Keratinocyte (primary cell): ENCODE data around the gene AGPAT2.

Source experiments
- CTCF ChIP-seq, 3 experiments: IDR thresholded peaks in 1 of 3; conservative IDR thresholded peaks in 1 of 3; optimal IDR thresholded peaks in 1 of 3; 2 replicates in 2 of 3; 3 replicates in 1 of 3; pipeline versions ENCODE3 to v1.5.1; 2011; ENCODE audit warnings: low read length in 3 of 3, mild to moderate bottlenecking in 3 of 3, moderate library complexity in 2 of 3, control low read depth in 1 of 3, inconsistent platforms in 1 of 3; ENCODE audit not compliant: insufficient read depth in 2 of 3; ENCODE audit errors: extremely low read depth in 1 of 3
- EZH2 ChIP-seq: IDR thresholded peaks from one replicate; pipeline ENCODE4 v1.6.1; 2012; ENCODE audit warnings: inconsistent platforms, mild to moderate bottlenecking, low read length, moderate library complexity

- TF ChIP-seq CTCF (optimal IDR thresholded peaks at IDR 0.05 in 1 of 3, IDR thresholded peaks at IDR 0.05 in 1 of 3, conservative IDR thresholded peaks at IDR 0.05 in 1 of 3; ENCODE audit: extremely low read depth in 1 of 3, insufficient read depth in 2 of 3, low read length in 3 of 3) (no peak), EZH2 (no peak)
These were observed 37.5 kb upstream of the AGPAT2 start for GRCh38 chr9:136724772-136725171.
